Measurements from ENCODE around the gene TMEM170B.
"Not testable (repeated sequence)": the region's sequence is repeated elsewhere in the genome, so short reads cannot be mapped to it uniquely, and the experiment has no call there.

DNA sequence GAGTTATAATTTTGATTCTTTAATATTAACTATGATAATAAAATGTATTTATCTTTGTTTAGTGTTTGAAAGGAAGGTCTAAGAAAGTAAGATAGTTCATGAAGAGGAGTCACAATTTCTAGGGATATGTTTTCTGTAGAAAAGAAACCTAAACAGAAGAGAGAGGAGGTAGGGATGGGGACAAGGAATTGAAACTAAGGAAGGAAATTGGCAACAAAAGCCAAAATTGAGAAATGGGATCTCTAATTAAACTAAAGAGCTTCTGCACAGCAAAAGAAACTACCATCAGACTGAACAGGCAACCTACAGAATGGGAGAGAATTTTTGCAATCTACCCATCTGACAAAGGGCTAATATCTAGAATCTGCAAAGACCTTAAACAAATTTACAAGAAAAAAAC lies 10.3 kb downstream of the TMEM170B start:
- TF ChIP-seq, protein P1, sequence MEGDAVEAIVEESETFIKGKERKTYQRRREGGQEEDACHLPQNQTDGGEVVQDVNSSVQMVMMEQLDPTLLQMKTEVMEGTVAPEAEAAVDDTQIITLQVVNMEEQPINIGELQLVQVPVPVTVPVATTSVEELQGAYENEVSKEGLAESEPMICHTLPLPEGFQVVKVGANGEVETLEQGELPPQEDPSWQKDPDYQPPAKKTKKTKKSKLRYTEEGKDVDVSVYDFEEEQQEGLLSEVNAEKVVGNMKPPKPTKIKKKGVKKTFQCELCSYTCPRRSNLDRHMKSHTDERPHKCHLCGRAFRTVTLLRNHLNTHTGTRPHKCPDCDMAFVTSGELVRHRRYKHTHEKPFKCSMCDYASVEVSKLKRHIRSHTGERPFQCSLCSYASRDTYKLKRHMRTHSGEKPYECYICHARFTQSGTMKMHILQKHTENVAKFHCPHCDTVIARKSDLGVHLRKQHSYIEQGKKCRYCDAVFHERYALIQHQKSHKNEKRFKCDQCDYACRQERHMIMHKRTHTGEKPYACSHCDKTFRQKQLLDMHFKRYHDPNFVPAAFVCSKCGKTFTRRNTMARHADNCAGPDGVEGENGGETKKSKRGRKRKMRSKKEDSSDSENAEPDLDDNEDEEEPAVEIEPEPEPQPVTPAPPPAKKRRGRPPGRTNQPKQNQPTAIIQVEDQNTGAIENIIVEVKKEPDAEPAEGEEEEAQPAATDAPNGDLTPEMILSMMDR (IDR thresholded peaks at IDR 0.05): not testable (repeated sequence)
- not testable (repeated sequence) for TF ChIP-seq POLR2A (IDR thresholded peaks at IDR 0.05)

Measured in esophagus squamous epithelium (tissue), 4 donors.